Keratinocyte (primary cell): ENCODE data around the gene PER2. TPM values are rescaled to one million over a fixed set of nuclear protein-coding genes. Genes with fewer than 3 reads are reported as not detected.

ENCODE experiments used
- DNase-seq: peaks from one replicate; pipeline ENCODE4 v3.0.0-alpha.2; 2011; ENCODE audit warnings: low read depth, missing footprints, low spot score
- FAIRE-seq: peaks from 2 replicates; lab custom pipeline; 2011; peaks lifted over from hg19 to GRCh38; lab: Jason Lieb, UNC
- H2AFZ ChIP-seq: 2 replicates; pipeline ENCODE4 v1.6.0; 2012; ENCODE audit warnings: low read length, control low read depth, inconsistent platforms; ENCODE audit not compliant: control insufficient read depth
- H3K27ac ChIP-seq: 2 replicates; pipeline ENCODE4 v1.5.1; 2011; ENCODE audit warnings: low read length; ENCODE audit not compliant: control insufficient read depth, insufficient read depth
- H3K27me3 ChIP-seq: 3 replicates; pipeline ENCODE4 v1.6.0; 2011; ENCODE audit warnings: low read length; ENCODE audit not compliant: control insufficient read depth, insufficient read depth; ENCODE audit errors: extremely low read depth
- H3K36me3 ChIP-seq, 2 experiments: 2 replicates in 1 of 2; 3 replicates in 1 of 2; pipeline ENCODE4 v1.5.1; 2011; ENCODE audit warnings: low read length in 2 of 2, mild to moderate bottlenecking in 1 of 2; ENCODE audit not compliant: control insufficient read depth in 2 of 2, insufficient read depth in 2 of 2; ENCODE audit errors: extremely low read depth in 1 of 2
- H3K4me1 ChIP-seq: 3 replicates; pipeline ENCODE4 v1.5.1; 2011; ENCODE audit warnings: low read length; ENCODE audit not compliant: control insufficient read depth, insufficient read depth; ENCODE audit errors: extremely low read depth
- H3K4me2 ChIP-seq: 3 replicates; pipeline ENCODE4 v1.6.0; 2011; ENCODE audit warnings: low read depth, low read length; ENCODE audit not compliant: control insufficient read depth, insufficient read depth; ENCODE audit errors: extremely low read depth
- H3K4me3 ChIP-seq, 3 experiments: fragments of 200-600 bp in 1 of 3; sonication (generic) in 1 of 3; 2 replicates in 2 of 3; 3 replicates in 1 of 3; pipeline ENCODE4 v1.5.1; 2011 to 2016; ENCODE audit warnings: low read length in 3 of 3, mild to moderate bottlenecking in 3 of 3, control low read depth in 2 of 3, inconsistent platforms in 1 of 3, low read depth in 1 of 3, mixed read lengths in 1 of 3, mixed run types in 1 of 3, moderate library complexity in 1 of 3; ENCODE audit not compliant: control insufficient read depth in 2 of 3, insufficient read depth in 2 of 3; ENCODE audit errors: extremely low read depth in 1 of 3
- H3K79me2 ChIP-seq: 2 replicates; pipeline ENCODE4 v1.6.0; 2012; ENCODE audit warnings: low read length; ENCODE audit not compliant: control insufficient read depth, insufficient read depth
- H3K9ac ChIP-seq: 3 replicates; pipeline ENCODE4 v1.6.0; 2011; ENCODE audit warnings: low read length; ENCODE audit not compliant: control insufficient read depth, insufficient read depth; ENCODE audit errors: extremely low read depth
- H3K9me1 ChIP-seq: 3 replicates; pipeline ENCODE4 v1.6.0; 2011; ENCODE audit warnings: low read length; ENCODE audit not compliant: control insufficient read depth, insufficient read depth; ENCODE audit errors: extremely low read depth
- H3K9me3 ChIP-seq: 2 replicates; pipeline ENCODE4 v1.5.1; 2012; ENCODE audit warnings: low read depth, low read length; ENCODE audit not compliant: control insufficient read depth
- H4K20me1 ChIP-seq: 3 replicates; pipeline ENCODE4 v1.6.0; 2011; ENCODE audit warnings: low read length; ENCODE audit not compliant: control insufficient read depth, insufficient read depth; ENCODE audit errors: extremely low read depth
- CTCF ChIP-seq, 3 experiments: IDR thresholded peaks in 1 of 3; conservative IDR thresholded peaks in 1 of 3; optimal IDR thresholded peaks in 1 of 3; 2 replicates in 2 of 3; 3 replicates in 1 of 3; pipeline versions ENCODE3 to v1.5.1; 2011; ENCODE audit warnings: low read length in 3 of 3, mild to moderate bottlenecking in 3 of 3, moderate library complexity in 2 of 3, control low read depth in 1 of 3, inconsistent platforms in 1 of 3; ENCODE audit not compliant: insufficient read depth in 2 of 3; ENCODE audit errors: extremely low read depth in 1 of 3
- EZH2 ChIP-seq: IDR thresholded peaks from one replicate; pipeline ENCODE4 v1.6.1; 2012; ENCODE audit warnings: inconsistent platforms, mild to moderate bottlenecking, low read length, moderate library complexity
- dilution Hi-C: fragments of 300-500 bp; cut with MboI; formaldehyde crosslinking; loops from one replicate; pipeline ENCODE4 v1.7.0; 2020; ENCODE audit warnings: low sequenced_read_pairs; ENCODE audit not compliant: extremely low pct_ligation_motif_present
- polyA plus RNA-seq, 5 experiments: library from polyadenylated mRNA; depleted of rRNA in 3 of 5; stranded (reverse) in 3 of 5; stranded (forward) in 1 of 5; unstranded in 1 of 5; fragments of >200 nt; gene quantifications; 1 replicate in 1 of 5; 2 replicates in 3 of 5; 3 replicates in 1 of 5; pipeline versions ENCODE4 v1.2.1 to v1.2.3, GENCODE V29; 2011 to 2012; ENCODE audit warnings: missing spikeins in 2 of 5, low read depth in 1 of 5, low replicate concordance in 1 of 5

PER2 gene
- polyA plus RNA-seq, 1 donor (not counting 4 experiments of a cell fraction or from before 2014, with no cell fraction given): 1.6 TPM

GRCh38 chr2:238247841-238248453 is 40.5 kb downstream of the PER2 start:
- Histone ChIP-seq H3K4me3 (no peak overlapping the region), H3K27me3 (no peaks in the 10 kb centered on the region), H4K20me1 (no peaks in the 10 kb centered on the region), H3K36me3 (peaks cover 4 to 9% of the 10 kb centered on the region in 2 experiments), H3K79me2 (no peaks in the 10 kb centered on the region), H3K4me2 (no peak overlapping the region), H3K27ac (no peak overlapping the region), H3K9ac (no peak overlapping the region), H3K9me3 (no peaks in the 10 kb centered on the region), H2AFZ (no peak overlapping the region), H3K9me1 (no peaks in the 10 kb centered on the region), H3K4me1 (no peaks in the 10 kb centered on the region)
- TF ChIP-seq EZH2 (no peak), CTCF (optimal IDR thresholded peaks at IDR 0.05 in 1 of 3, IDR thresholded peaks at IDR 0.05 in 1 of 3, conservative IDR thresholded peaks at IDR 0.05 in 1 of 3; ENCODE audit: extremely low read depth in 1 of 3, insufficient read depth in 2 of 3, low read length in 3 of 3) (no peak)
- DNase-seq: no peak
- dilution Hi-C loops: no loop called here
- FAIRE-seq: no peak

DNA sequence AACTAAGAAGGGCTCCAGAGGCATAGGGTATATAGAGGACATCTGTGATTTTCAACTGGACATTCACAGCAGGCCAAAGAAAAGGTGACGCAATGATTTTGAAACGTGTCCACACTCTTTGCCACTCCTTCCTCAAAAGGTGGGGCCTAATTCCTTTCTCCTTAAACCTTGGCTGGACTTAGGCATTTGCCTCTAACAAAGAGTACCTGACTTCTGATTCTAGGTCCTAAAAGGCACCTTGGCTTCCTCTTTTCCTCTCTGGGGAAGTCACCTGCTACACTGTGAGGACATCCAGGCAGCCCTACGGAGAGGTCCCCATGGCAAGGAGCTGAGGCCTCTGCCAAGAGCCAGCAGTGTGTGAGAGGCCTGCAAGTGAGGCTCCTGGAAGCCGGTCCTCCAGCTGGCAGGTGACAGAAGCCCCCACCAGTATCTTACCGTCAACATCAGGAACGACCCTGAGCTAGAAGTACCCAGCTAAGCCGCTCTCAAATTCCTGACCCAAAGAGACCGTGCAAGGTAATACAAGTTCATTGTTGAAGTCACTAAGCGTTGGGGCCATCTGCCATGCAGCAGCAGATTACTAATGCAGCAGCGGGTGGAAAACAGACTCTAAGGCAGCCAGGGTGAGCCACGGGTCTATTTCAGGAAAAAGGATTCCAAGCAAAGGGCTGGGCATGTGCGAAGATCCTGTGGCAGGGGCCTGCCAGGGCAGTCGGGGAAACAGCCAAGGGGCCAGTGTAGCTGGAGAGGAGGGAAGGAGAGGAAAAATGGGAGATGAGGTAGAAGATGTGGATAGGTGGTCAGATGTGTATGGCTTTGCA is 41.2 kb downstream of the PER2 start:
- H3K36me3 ChIP-seq: peaks cover 4 to 8% of the 10 kb centered on the region in 2 experiments
- no peaks in the 10 kb centered on the region for H3K9me3 ChIP-seq
- FAIRE-seq: no peak
- no peaks in the 10 kb centered on the region for H3K9me1 ChIP-seq
- H3K4me2 ChIP-seq: no peak overlapping the region
- TF ChIP-seq CTCF (optimal IDR thresholded peaks at IDR 0.05 in 1 of 3, IDR thresholded peaks at IDR 0.05 in 1 of 3, conservative IDR thresholded peaks at IDR 0.05 in 1 of 3; ENCODE audit: extremely low read depth in 1 of 3, insufficient read depth in 2 of 3, low read length in 3 of 3) (no peak), EZH2 (no peak)
- no peak overlapping the region for H3K4me3 ChIP-seq
- no peak overlapping the region for H3K9ac ChIP-seq
- DNase-seq: no peak
- H3K27ac ChIP-seq: no peak overlapping the region
- H2AFZ ChIP-seq: no peak overlapping the region
- no peaks in the 10 kb centered on the region for H3K79me2 ChIP-seq
- H3K27me3 ChIP-seq: no peaks in the 10 kb centered on the region
- no peaks in the 10 kb centered on the region for H4K20me1 ChIP-seq
- dilution Hi-C loops: no loop called here
- H3K4me1 ChIP-seq: no peaks in the 10 kb centered on the region
